Activated CD8-positive, alpha-beta memory T cell treated with anti-CD3 and anti-CD28 coated beads for 4 hours (primary cell): ENCODE data around the gene SHB.
"Not testable (repeated sequence)": the region's sequence is repeated elsewhere in the genome, so short reads cannot be mapped to it uniquely, and the experiment has no call there.

ENCODE experiments used
- DNase-seq, 2 donors: peaks; one replicate each; pipeline ENCODE4 v3.0.0-alpha.2; 2020; ENCODE audit warnings: low read depth in 2 of 2

Gene SHB

DNA sequence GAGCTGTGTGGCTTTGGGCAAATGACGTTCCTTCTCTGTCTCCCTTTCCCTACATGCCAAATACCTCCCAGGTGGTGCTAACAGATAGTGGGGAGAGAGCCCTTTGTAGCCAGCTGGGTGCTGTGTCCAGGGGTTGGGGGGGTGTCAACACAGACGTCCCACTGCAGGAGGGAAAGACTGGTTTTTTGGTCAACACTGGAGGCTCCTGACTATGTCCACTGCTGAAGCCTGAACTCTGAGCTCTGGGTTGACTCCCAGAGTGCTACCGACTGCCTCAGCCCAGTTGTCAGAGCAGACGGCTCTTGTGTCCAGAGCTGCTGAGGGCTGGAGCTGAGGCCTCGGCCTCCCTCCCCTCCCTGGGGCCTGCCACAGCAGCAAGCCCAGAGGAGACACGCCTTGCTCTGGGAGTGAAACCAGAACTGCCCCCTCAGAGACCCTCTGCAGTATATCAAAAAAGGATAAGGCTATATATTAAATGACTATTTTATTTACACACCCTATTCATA is 150.3 kb downstream of the SHB start:
- DNase-seq = no peak

DNA sequence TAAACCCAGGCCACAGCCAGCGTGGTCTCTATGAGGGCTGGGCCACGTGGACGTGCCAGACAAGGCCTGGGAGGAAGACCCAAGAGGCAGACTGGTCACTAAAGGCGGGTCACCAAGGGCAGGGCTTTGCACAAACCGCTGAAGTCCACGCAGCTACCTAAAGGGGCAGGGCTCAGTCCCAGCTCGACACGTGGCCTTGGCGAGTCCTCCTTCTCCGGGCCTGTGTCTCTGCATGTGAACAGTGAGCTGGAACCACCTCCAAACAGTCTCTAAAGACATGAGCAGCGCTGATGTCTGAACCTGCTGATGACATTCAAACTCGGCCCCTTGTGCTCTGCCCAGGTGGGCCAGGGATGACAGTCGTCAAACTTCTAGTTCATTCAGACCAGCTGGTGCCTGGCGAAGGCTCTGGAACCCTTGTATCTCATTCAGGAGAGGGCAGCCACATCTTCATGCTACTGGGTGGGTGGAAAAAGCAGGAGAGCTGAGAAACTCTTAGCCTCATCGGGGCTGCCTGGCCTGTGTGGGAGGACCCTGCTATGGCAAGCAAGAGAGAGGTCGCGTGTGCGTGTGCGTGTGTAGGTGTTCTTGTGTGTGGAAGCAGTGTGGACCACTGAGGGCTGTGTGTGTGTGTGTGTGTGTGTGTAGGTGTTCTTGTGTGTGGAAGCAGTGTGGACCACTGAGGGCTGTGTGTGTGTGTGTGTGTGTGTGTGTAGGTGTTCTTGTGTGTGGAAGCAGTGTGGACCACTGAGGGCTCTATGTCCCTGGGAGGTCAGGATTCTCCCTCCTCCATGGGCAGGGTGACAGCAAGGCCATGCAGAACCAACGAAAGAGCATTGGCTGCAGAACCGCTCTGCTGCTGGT is 151.0 kb downstream of the SHB start:
- DNase-seq = no peak

DNA sequence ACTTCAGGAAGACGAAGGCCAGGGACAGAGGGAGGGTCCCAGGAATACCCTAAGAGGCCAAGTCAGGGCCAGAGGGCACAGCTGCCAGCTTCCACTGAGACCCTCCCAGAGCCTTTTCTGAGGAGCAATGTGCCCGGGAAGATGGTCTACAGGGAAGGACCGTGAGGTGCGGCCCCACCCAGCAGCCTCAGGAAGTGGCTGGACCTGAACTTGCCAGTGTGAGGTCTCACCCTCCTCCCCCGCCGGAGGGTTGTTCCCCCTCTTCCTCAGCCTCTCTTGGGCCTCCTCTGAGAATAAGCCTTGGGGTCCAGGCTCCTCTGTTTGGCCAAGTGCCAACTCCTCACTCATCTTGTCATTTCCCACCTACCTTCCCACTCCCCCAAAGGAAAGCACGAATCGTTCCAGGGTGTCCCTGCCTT is 151.7 kb downstream of the SHB start:
- no peak for DNase-seq

DNA sequence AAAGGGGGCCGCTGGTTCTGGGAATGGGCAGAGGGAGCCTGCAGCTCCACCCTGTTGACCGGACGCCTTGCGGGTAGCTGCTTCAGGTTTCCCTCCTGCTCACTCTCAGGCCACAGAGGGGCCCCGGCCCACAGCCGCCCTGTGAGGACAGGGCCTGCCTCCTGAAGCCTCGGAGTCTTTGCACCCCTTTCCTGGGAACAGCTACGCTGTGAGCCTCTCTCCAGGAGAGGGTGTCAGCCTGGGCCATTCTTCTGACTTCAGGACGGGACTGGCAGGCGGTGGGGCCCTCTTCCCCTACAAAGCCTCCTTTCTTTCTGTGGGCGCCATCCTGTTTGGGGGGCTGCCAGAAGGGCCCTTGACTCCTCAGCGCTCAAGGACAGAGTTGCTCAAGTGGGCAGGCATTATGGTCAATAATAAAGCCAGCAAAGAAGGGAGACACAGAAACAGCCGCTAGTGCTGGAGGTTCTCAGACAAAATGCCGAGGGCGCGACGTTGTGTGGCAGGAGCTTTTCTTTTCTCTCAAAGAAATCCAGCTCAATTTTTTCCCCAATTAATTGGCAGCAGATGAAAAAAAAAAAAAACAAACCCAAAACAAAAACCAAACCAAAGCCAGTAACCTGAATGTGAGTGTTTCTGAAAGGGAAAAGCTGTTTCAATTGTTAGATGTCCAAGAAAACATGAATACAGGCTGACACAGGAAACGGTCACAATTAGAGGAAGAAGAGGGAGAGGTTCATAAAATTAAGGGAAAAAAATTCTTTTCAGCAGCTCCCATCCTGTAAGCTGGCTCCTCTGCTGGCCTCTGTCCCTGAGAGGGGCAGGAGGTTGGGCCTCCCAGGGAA is 152.3 kb downstream of the SHB start:
- DNase-seq = no peak

DNA sequence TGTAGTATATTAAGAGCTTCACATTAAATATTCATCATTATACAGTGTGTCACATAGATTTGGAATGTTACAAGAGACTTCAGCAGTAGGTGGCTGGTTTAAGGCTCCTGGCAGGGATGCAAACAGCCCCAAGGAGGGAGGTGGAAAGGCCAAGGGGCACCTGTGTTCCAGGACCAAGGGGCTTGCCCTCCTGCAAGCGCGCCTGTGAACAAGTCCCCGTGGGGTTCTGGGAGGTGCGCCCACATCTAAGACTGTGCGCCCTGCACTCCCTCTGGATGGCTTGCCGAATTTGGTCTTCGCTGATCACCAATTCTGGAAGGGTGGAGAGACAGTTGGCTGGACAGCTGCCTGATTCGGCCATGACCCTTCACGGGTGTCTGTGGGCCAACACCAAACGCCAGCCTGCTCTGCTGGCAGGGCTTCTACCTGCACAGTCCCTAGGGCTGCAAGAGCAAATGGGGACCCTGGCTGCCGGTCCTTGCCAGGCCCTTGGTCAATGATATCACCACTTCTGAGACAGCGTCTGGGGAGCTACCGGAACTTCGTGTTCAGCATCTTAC is 153.0 kb downstream of the SHB start:
- no peak for DNase-seq

DNA sequence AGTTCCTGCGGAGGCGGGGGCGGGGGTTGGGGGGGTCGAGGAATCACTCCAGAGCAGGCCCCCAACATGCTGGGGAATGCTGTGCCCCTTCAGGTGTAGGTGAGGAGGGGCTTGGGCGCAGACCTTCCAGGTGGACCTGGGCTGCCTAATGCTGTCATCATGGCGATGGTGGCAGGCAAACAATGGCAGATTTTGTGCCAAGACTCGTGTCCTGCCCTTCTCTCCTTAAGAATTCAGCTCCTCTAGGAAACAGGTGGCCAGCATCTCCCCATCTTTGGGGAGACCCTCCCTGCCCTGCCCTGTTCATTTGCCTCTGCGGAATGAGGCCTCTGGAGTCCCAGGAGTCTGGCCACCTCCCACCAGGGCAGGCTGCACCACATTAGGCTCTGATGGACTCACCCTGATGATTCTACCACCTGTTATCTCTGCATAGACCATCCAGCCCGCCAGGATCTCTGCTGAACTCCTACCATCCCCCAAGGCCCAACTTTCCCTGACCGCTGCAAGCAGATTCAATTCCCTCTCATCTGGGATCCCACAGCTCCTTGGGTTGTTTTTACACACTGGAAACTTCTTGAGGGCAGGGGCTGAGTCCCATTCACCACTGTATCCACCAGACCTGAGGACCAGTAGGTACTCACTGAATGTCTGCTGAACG is 154.2 kb downstream of the SHB start:
- DNase-seq = no peak

DNA sequence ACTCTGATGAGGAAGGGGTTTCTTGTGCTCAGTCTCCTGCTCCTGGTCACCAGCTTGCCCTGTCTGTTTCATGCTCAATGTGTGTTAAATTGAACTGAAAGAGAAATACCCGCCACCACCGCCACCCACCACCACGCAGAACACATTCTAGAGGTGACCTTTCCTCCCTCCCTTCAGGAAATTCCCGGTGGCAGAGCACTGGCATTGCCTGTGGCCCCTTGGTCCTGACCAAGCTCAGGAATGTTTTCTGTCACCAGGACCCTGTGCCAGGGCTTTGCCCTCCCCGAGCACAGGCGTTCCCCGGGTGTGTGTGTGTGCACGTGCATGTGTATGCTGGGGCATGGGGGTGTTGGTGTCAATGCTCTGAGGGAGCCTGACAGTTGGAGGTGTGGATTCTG is 154.9 kb downstream of the SHB start:
- no peak for DNase-seq

DNA sequence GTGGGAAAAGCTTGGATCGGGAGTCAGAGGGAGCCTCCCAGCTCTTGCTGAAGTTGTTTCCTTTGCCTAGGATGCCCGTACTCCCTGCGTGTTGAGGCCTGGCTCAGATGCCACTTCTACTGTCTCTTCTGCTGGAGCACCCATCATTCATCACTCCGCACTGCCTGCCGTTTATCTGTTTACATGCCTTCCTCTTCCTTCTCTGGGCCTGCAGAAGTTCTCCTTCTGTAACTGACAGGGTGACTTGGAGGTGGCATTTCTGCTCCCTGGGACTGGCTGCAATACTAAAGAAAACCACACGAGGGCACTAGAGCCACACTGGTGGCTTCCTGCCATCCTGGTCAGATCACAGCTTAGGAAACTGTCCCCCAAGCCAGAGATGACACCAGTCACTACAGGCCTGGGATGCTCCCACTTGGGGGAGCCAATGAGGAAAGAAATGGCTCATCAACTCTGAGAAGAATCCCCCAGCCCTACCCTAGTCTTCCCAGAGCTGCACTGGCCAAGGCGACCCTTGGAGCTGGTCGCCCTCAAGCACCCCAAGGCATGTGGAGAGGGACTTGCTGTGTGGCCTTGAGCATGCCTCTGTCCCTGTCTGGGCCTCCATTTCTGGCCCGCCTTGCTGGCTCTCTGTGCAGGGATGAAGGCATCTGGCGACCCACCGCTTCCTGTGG is 155.4 kb downstream of the SHB start:
- DNase-seq = peak; percentile 51 to 67

DNA sequence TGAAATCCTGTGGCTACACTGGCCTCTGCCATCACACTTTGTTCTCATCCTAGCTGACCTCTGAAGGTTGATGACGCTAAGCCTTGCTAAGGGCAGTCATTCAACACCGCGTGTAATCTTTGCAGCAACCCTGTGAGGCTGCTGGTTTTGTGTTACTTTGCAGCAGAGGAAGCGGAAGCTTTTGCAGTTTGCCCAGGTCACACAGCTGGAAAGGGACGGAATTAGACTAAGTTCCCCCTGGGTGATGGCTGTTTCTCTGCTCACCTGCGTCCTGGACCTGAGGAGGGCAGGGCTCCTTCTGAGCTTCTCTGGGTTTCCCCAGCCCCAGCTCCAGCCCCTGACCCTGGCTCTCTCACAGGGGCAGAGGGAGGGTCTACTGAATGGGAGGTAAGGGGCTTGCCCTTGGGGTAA is 157.8 kb downstream of the SHB start:
- no peak for DNase-seq

DNA sequence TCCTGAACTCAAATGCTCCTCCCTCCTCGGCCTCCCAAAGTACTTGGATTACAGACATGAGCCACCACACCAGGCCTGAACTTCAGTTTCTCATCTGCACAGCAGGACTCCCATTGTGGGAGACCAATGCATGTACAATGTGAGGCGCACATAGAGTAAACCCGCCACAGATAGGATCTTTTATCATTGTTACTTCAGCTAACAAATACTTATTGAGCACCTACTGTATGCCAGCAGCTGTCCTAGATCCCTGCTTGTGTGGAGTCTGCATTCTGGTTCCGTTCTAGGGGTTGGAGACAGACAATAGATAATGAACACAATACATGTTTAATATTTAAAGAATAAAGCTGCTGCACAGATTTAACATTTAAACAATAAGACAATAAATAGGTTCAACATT is 158.8 kb downstream of the SHB start:
- no peak for DNase-seq

DNA sequence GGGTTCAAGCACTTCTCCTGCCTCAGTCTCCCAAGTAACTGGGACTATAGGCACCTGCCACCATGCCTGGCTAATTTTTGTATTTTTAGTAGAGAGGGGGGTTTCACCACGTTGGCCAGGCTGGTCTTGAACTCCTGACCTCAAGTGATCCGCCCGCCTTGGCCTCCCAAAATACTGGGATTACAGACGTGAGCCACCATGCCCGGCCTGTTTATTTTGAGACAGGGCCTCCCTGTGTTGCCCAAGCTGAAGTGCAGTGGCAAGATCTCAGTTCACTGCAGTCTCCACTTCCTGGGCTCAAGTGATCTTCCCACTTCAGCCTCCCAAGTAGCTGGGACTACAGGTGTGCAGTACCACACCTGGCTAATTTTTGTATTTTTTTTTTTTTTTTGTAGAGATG is 159.2 kb downstream of the SHB start:
- not testable (repeated sequence) for DNase-seq

DNA sequence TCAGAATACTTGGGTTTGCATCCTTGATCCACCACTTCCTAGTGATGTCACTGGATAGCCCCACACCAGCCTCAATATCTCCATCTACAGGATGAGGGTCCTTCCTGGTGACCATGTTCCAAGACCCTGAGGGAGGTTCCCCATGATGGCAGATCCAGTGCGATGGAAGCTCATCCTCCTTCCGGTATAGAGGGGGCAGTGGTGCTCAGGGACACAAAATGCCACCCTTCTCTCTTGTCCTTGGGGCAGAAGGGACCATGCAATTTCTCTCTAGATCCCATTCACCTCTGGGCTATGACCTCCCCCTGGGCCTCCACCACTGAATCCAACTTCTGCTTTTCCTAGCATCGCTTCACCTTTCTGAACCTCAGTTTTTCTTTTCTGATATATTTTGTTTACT is 159.7 kb downstream of the SHB start:
- no peak for DNase-seq

DNA sequence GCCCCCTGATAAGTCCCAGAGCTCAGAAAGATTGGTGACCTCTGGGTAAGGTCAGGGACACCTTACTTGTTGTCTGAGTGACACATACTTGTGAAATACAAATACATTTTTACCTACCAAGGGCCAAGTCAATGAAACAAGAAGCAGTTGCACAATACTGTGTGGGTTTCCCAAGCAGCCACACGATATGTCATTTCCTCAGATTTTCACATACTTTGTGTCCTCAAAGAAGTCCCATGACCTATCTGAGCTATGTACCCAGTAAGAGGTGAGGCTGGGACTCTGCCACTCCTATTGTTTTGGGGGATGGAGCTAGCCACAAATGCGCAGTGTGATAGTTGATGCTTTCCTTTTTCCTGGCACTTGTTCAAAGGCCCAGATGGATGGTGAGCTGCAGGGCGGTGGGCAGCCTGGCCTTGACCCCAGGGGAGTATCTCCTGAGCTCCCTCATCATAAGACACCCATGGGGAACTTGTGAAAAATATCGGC is 160.3 kb downstream of the SHB start:
- DNase-seq = no peak

DNA sequence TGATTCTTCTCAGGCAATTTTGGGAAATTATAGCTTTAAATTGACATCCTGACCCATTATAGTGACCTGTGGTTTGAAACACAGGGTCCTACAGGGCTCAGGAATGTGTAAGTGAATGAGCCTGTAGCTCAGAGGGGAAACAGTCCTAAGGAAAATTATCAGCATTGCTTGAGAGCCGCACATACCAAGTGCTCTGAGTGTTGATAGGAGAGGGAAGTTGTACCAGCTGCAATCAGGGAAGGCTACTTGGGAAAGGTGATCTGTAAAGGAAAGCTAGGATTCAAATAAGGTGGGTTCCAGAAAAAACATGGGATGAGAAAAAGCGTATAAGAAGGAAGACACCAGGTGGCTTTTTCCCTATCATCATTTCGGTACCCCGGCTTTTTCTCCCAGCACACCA is 160.7 kb downstream of the SHB start:
- DNase-seq = no peak

DNA sequence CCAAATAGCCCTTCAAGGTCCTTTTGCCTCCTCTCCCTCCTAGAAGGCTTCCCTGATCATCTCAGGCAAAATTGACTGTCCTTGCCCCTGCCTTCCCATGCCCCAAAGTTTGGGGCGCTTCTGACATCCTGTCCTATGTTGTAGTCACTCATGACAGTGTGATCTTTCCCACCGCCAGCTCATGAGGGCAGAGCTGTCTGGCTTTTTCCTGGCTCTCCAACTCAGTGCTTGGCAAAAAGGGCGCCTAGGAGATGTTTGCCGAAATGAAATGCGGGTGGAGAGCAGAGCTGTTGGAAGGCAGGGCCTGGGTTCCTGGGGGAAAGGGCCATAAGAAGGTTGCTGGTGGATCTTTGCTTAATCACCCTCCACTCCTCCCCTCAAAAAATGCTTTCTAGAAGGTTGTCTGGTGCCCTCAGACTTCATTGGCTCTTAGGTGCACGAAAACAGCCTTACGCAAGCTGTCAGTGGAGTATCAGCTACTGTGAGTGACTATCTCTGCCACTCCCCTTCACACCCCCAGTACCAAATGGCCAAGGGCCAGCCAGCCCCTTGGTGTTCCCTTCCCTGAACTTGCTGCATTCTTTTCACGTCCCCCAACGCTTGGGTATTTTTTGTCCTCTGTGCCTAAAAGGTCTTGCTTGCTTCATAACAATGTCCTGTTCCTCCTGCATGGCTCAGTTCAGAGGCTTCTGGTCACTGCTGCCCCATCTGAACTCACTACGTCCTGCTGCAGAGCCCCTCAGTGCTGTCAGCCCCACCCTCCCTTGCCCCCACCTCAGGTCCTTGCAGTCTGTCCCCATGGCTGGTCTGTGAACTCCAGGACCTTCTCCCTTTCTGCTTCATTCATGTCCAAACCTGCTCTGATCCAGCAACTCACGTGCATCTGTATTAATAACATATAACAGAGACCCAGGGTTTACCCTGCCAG is 162.5 kb downstream of the SHB start:
- DNase-seq = no peak

DNA sequence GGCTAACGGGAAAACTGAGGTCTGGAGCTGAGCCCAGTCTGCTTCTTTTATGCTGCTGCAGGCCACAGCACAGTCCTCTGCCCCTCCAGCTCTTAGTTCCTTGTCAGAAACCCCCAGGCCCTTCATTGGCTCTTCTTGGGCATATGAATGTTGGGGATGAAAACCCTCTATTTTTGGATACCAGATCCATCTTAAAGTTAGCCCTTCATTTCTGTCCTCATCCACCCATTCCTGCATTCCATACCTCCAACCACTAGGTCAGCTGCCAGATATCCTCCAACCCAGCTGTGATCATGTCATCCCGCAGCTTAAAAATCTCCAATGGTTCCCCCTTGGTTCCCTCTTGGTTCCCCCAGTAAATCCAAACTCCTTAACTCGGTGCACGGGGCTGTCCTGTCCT is 163.3 kb downstream of the SHB start:
- no peak for DNase-seq

DNA sequence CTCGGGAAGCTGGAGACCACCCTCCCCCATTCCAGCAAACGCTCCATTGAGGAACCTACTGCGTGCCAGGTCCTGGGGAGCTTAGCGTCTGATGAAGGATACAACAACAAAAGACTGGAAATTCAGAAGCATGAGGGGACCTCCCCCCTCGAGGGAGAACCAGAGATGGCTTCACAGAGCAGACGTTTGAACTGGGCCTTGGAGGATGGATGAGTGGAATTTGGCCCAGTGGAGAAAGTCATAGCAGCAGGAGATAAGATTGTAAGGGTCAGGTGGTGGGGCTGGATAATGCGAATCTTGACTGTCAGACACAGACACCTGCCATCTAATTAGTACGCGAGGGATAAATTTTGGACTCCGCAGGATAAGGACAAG is 163.9 kb downstream of the SHB start:
- no peak for DNase-seq

DNA sequence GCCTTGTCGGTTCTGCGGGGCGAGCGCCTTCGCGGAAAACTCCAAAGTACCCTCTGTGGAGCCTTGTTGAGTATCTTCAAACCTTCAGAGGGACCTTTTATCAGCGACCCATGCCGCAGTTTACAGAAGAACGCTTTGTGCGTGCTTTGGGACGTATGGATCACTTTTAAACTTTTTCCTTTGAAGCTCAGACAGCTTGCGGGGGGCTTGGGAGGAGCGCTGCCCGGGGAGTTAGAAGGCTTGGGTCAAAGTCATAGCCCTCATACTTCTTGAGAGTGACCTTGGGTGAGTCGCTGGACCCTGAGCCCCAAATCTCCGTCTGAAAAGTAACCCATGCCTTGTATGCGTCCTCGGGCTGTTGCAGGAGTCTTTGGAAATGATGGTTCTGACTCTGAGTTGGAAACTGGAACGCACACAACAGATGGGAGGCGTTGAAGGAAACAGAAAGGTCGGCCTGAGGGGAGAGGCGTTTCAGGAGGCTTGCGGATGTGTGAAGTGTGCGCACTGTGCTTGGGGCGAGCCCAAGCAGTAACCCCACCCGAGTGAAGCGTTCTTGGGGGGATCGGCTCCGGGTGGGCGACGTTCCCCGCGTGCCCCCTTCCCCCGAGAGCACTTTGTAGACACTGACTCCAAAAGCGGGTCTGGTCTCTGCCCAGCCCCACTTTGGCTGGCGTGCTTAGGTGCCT is 164.4 kb downstream of the SHB start:
- DNase-seq = no peak

DNA sequence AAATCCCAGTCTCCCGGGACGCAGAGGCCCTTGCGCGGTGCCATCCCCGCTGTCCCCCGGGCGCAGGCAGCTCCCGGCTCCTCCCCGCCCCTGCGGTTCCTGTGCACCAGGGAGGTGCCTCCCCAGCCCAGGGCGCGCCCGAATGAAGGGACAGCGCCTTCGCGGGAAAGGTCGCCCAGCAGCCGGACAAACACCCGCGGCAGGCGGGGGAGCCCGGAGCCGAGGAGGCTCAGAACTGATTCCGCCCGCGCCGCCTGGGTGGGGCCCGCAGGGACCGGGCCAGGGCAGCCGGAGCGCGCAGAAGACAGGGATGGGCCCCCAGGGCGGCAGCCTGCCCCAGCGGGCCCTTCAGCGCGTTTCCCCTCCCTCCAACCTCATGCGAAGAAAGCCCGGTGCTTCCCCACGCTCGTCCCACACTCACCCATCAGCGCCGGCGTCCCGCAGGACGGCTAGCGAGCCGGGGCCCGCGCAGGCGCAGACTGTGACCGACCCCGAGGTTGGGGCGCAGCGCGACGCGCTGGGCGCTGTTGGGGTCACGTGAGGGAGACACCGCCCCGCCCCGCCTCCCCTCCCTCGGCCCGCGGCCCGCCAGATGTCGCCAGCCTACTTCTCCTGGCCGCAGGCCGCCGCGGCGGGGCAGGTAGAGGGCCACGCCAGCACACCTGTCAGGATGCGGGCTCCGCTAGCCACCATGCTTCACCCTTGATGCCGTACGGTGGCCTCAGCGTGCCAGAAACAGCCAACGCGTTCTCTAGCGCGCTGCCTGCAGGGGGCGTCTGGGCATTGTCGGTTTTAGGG is 165.2 kb downstream of the SHB start, which contains the start of gene SLC25A51:
SLC25A51 (minus strand) TSS at position 481 of the 798 bp plus-strand sequence. CDS start 15,577 bp downstream, outside the sequence.
- DNase-seq = peak; percentile 88 to 90
